IPS-NIHi7 (cell line): ENCODE results near the gene RGPD4.

Source experiments
- DNase-seq: peaks from one replicate; pipeline ENCODE4 v3.0.0; 2012; ENCODE audit warnings: mixed read lengths; ENCODE audit errors: extremely low spot score

Gene RGPD4

DNA sequence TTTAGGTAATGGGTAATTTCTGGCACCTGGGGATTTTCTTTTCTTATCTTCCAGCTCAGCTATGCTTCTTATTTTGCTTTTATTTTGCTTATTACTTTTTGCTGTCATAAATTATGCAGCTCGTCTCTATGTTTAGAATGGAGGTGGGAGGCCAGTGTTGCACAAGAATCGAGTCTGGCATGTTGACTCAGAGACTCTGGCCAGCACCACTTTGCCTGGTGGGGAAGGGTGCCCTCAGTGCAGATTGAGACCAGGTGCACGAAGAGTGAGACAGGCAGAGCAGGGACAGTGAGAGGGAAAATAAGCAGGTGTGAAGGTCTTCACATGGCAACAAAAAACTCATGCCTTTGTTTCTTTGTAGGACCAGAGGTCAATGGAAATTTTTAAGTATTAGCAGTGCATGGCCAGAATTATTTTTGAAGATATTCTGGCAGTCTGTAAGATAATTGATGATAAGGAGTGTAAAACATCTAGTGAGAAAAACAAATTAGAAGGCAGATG is 100.4 kb downstream of the RGPD4 start:
- no peak for DNase-seq

DNA sequence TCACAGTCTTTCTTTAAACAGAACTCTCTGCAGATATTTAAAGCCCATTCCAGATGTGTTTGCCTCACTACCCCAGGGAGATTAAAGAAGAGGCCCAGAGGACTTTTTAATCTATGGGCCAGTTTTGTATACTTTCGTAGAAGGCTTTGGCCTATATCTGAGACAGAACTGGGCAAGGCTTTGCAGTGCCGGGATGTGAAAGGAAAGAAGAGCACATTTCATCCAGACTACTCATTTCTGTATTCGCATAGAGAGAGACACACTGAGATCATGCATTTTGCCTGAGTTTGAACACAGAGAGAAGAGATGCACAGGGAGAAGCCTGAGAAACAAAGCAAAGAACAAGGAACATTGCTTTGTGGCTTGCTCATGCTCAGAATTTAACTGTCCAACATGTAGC is 104.7 kb downstream of the RGPD4 start:
- no peak for DNase-seq

DNA sequence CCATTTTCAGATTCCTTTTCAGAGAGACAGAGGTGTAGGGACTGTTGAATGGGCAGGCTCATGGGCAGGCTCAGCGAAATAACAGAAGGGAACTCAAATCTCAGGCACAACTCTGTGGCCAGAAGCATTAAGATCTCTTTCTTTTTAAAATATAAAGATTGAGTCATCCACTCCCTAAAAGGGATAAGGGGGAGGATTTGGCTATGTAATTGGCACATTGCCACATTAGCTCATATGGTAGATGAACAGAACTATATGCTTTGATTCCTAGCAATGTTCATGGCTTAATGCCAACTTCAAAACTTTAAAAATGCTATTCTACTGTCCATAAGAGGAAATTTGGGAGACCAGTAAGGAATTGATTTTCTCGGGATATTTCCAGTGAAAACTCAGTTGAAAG is 105.8 kb downstream of the RGPD4 start:
- no peak for DNase-seq

DNA sequence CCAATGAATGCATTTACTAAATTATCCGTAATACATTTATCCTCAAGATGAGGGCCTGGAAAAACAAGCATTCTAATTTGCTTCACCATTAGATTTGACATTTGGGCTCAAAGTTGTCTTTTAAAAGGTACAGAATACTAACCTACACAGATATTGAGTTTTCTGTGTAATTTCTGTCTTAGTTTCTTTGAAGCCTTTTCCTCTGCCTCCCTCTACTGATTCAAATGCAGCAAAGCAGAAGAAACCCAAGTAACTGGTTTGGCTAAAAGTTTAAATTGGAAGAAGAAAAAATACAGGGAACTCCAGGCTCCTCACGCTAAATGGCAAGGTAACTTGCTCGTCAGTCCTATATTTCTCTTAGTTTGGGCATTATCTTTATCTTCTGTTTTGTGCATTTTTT is 106.3 kb downstream of the RGPD4 start:
- DNase-seq = peak; percentile 15

DNA sequence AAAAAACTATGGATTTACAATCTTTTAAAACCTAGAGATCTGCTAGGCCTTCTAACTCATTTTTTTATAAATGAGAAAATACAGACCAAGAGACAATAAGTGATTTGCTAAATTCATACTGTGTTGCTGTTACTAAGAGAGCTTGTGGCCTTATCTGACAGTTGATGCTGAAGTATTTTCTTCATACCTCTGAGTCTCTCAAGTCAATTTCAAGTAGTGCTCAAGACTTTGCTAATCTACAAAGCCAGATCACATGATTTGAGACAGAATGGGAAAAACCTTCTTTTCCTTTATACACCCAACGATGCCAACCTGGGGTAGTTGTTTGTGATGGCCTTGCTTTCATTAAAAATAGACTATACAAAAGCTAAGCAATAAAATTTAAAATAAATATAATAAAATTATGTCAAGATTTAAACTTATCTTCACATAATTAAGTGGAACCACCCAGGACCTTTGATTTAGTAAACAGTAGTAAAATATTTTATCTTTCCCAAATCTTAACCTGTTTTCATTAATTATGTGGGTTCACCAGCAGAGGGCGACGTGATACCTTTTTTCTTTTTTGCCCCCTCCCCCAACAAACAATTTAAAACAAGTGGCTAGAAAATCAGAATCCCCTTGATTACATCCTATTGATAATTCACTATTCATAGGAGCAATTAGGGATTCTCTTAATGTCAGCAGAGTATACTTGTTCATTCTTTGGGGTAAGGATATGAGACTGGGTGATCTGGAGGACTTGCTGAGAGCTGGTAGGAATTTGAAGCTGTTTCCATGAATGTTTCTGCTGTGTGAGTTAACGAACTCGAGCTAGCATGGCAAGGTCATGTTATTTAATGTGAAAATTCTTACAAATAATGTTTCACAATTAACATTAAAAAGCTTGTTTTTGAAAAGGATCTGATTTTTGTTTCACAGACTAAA is 110.0 kb downstream of the RGPD4 start:
- DNase-seq = peak; percentile 17
